ENCODE data around the gene HYAL2. TPM values are rescaled to one million over a fixed set of nuclear protein-coding genes. Genes with fewer than 3 reads are reported as not detected.

The HYAL2 gene
- total and polyA plus RNA-seq, 2 of the 8 experiments (the other 6 are each of a cell fraction or from before 2014, with no cell fraction given): 51.9 to 176 TPM

DNA sequence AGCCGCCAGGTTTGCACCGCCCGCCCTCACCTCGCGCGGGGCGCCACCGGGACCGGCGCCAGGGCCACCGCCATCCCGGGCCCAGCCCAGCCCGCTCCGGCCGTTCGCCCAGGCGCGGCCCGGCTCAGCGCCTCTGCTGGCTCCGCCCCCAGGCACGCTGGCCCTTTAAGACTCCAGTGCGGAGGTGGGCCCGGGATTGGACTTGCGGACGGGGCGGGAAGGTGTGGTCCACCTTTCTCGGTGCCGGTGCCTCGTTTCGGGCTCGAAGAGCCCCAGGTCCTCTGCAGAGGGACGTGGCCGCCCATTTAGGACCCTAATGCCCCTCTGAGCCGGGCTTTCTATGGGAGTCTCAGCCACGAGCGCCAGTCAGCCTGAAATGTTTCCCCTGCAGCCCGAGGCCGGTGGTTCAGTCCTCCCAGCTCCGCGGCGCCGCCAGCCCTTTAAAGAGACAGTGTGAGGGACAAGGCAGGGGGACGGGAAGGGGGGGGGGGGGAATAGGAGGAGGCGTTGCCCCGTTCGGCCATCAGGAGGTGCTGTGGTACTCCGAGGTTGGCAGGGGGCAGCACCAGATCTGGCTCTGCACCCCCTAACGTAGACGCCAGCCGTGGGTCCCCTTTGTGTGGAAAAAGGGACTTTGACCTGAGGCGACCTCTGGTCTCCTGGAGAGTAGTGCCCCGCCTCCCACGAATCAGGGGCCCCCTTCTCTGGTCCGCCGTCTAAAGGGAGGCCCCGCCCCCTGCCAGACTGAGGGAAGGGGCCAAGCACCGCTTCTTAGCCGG is 1.0 kb downstream of the HYAL2 start (continued):
- TF ChIP-seq EGR1 (IDR thresholded peaks at IDR 0.05; ENCODE audit: borderline replicate concordance, low read depth, low read length): no peak; the same call in 1 of the 2 replicates
- no peak for TF ChIP-seq RBBP5 (IDR thresholded peaks at IDR 0.05; ENCODE audit: borderline replicate concordance, low read depth, low read length)
- TF ChIP-seq RNF2 (IDR thresholded peaks at IDR 0.05; ENCODE audit: borderline replicate concordance, low read depth, low read length, missing control alignments, poor library complexity, severe bottlenecking): no peak
- TF ChIP-seq RXRA (IDR thresholded peaks at IDR 0.05; ENCODE audit: insufficient read depth, low read depth, low read length): peak; percentile 68; the same call in 1 of the 2 replicates
- TF ChIP-seq BACH1 (IDR thresholded peaks at IDR 0.05; ENCODE audit: low read length): 0 out of 2 replicates have a peak, but pooled peaks have one; percentile 14
- TF ChIP-seq SP1 (IDR thresholded peaks at IDR 0.05; ENCODE audit: low read depth, low read length): peak; percentile 57; the same call in 1 of the 2 replicates
- TF ChIP-seq, protein P1, sequence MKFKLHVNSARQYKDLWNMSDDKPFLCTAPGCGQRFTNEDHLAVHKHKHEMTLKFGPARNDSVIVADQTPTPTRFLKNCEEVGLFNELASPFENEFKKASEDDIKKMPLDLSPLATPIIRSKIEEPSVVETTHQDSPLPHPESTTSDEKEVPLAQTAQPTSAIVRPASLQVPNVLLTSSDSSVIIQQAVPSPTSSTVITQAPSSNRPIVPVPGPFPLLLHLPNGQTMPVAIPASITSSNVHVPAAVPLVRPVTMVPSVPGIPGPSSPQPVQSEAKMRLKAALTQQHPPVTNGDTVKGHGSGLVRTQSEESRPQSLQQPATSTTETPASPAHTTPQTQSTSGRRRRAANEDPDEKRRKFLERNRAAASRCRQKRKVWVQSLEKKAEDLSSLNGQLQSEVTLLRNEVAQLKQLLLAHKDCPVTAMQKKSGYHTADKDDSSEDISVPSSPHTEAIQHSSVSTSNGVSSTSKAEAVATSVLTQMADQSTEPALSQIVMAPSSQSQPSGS (IDR thresholded peaks at IDR 0.05; ENCODE audit: low read length): no peak
- no peak for TF ChIP-seq KDM5A (IDR thresholded peaks at IDR 0.05; ENCODE audit: low read length)
- TF ChIP-seq YY1 (IDR thresholded peaks at IDR 0.05; ENCODE audit: low read depth, low read length): no peak
- TF ChIP-seq SIX5 (IDR thresholded peaks at IDR 0.05; ENCODE audit: low read depth, low read length): no peak
- TF ChIP-seq BCL11A (IDR thresholded peaks at IDR 0.05; ENCODE audit: low read depth in 2 of 2, low read length in 2 of 2): no peak
- no peak; a peak in 2 of 4 replicates for TF ChIP-seq SIN3A (conservative IDR thresholded peaks at IDR 0.05 in 1 of 2, IDR thresholded peaks at IDR 0.05 in 1 of 2; ENCODE audit: low read depth in 1 of 2, low read length in 2 of 2)
- TF ChIP-seq CTBP2 (IDR thresholded peaks at IDR 0.05; ENCODE audit: borderline replicate concordance, insufficient read depth, insufficient read length, low read length): no peak
- TF ChIP-seq JUND (IDR thresholded peaks at IDR 0.05; ENCODE audit: low read length): peak; percentile 96
- peak; percentile 11 for TF ChIP-seq KDM4A (IDR thresholded peaks at IDR 0.05; ENCODE audit: low read depth, low read length, severe bottlenecking)
- no peak for TF ChIP-seq CHD2 (IDR thresholded peaks at IDR 0.05; ENCODE audit: low read length)
- no peak for TF ChIP-seq CREB1 (IDR thresholded peaks at IDR 0.05)
- no peak for TF ChIP-seq RFX5 (IDR thresholded peaks at IDR 0.05; ENCODE audit: borderline replicate concordance, low read depth, low read length)
- TF ChIP-seq, protein P2, sequence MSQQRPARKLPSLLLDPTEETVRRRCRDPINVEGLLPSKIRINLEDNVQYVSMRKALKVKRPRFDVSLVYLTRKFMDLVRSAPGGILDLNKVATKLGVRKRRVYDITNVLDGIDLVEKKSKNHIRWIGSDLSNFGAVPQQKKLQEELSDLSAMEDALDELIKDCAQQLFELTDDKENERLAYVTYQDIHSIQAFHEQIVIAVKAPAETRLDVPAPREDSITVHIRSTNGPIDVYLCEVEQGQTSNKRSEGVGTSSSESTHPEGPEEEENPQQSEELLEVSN (IDR thresholded peaks at IDR 0.05): peak; percentile 41
- TF ChIP-seq ZNF274 (IDR thresholded peaks at IDR 0.05; ENCODE audit: borderline replicate concordance, extremely low read depth, low read length): no peak
- no peak for TF ChIP-seq NANOG (IDR thresholded peaks at IDR 0.05; ENCODE audit: insufficient read depth, low read depth, low read length, poor library complexity, severe bottlenecking)
